Measurements from ENCODE around the gene FBN1. TPM values are rescaled to one million over a fixed set of nuclear protein-coding genes. Genes with fewer than 3 reads are reported as not detected.

FBN1 gene
- polyA plus RNA-seq, 1 experiment, result 565 TPM

GRCh38 chr15:48499978-48500377, 145.5 kb downstream of the FBN1 start:
- POLR2A ChIA-PET, result no interaction called here
- CTCF ChIA-PET, result interaction anchor here (1.1 to 1.2 kb wide), 2 partner anchors 141 to 148 kb away, joined by 3 to 4 read pairs; no protein-coding TSS in a partner anchor
- TF ChIP-seq CTCF (IDR thresholded peaks at IDR 0.05; ENCODE audit: insufficient read depth, low read depth, low read length), result no peak
- Histone ChIP-seq H3K36me3 (ENCODE audit: control insufficient read depth, insufficient read depth, low read length) (peaks cover 24% of the 10 kb centered on the region), H3K4me3 (ENCODE audit: low read depth, low read length) (no peak overlapping the region), H3K27me3 (ENCODE audit: control insufficient read depth, insufficient read depth, low read length) (no peaks in the 10 kb centered on the region)
- DNase-seq (ENCODE audit: low read depth), result no peak

- DNase-seq (ENCODE audit: low read depth), result no peak
- H3K36me3 ChIP-seq (ENCODE audit: control insufficient read depth, insufficient read depth, low read length), result peaks cover 20% of the 10 kb centered on the region
- CTCF ChIA-PET, result no interaction called here
- H3K27me3 ChIP-seq (ENCODE audit: control insufficient read depth, insufficient read depth, low read length), result no peaks in the 10 kb centered on the region
- no peak for TF ChIP-seq CTCF (IDR thresholded peaks at IDR 0.05; ENCODE audit: insufficient read depth, low read depth, low read length)
- POLR2A ChIA-PET, result interaction anchor here (0.5 kb wide), 1 partner anchor 216 kb away, joined by 11 read pairs; no protein-coding TSS in a partner anchor
- H3K4me3 ChIP-seq (ENCODE audit: low read depth, low read length), result no peak overlapping the region
Observed at GRCh38 chr15:48498828-48499227, 146.7 kb downstream of the FBN1 start.

- ChIA-PET CTCF (no interaction called here), POLR2A (interaction anchor here (0.6 kb wide), 1 partner anchor 551 kb away, joined by 3 read pairs; no protein-coding TSS in a partner anchor)
- peaks cover 21% of the 10 kb centered on the region for H3K36me3 ChIP-seq (ENCODE audit: control insufficient read depth, insufficient read depth, low read length)
- no peak for DNase-seq (ENCODE audit: low read depth)
- no peak overlapping the region for H3K4me3 ChIP-seq (ENCODE audit: low read depth, low read length)
- no peaks in the 10 kb centered on the region for H3K27me3 ChIP-seq (ENCODE audit: control insufficient read depth, insufficient read depth, low read length)
- no peak for TF ChIP-seq CTCF (IDR thresholded peaks at IDR 0.05; ENCODE audit: insufficient read depth, low read depth, low read length)
Observed at GRCh38 chr15:48494631-48495030, 150.9 kb downstream of the FBN1 start.

GRCh38 chr15:48493763-48494225, 151.7 kb downstream of the FBN1 start:
- DNase-seq (ENCODE audit: low read depth), result no peak
- H3K4me3 ChIP-seq (ENCODE audit: low read depth, low read length), result no peak overlapping the region
- H3K27me3 ChIP-seq (ENCODE audit: control insufficient read depth, insufficient read depth, low read length), result no peaks in the 10 kb centered on the region
- TF ChIP-seq CTCF (IDR thresholded peaks at IDR 0.05; ENCODE audit: insufficient read depth, low read depth, low read length), result no peak
- peaks cover 21% of the 10 kb centered on the region for H3K36me3 ChIP-seq (ENCODE audit: control insufficient read depth, insufficient read depth, low read length)
- ChIA-PET CTCF (interaction anchor here (0.9 kb wide), 2 partner anchors 14 to 48 kb away, joined by 3 read pairs; no protein-coding TSS in a partner anchor), POLR2A (no interaction called here)

GRCh38 chr15:48493084-48493762, 152.3 kb downstream of the FBN1 start:
- CTCF ChIA-PET, result interaction anchor here (0.9 to 1.2 kb wide), 3 partner anchors 14 to 134 kb away, joined by 3 to 4 read pairs (median 3); no protein-coding TSS in a partner anchor
- no peak for TF ChIP-seq CTCF (IDR thresholded peaks at IDR 0.05; ENCODE audit: insufficient read depth, low read depth, low read length)

More at GRCh38 chr15:48493084-48493762, 152.3 kb downstream of the FBN1 start:
- peak; percentile 96 for DNase-seq (ENCODE audit: low read depth)
- H3K27me3 ChIP-seq (ENCODE audit: control insufficient read depth, insufficient read depth, low read length), result no peaks in the 10 kb centered on the region
- H3K36me3 ChIP-seq (ENCODE audit: control insufficient read depth, insufficient read depth, low read length), result peaks cover 19% of the 10 kb centered on the region
- POLR2A ChIA-PET, result no interaction called here
- H3K4me3 ChIP-seq (ENCODE audit: low read depth, low read length), result no peak overlapping the region
